IPS DF 4.7 (cell line): ENCODE results near the gene SLC25A25.
"Not testable (repeated sequence)": the region's sequence is repeated elsewhere in the genome, so short reads cannot be mapped to it uniquely, and the experiment has no call there.

Experiments
- DNase-seq: peaks from one replicate; pipeline ENCODE4 v3.0.0-alpha.2; 2013; ENCODE audit warnings: low spot score; ENCODE audit errors: extremely low read depth

Gene SLC25A25

GRCh38 chr9:128109050-128109709 lies 41.1 kb downstream of the SLC25A25 start:
- no peak for DNase-seq

- not testable (repeated sequence) for DNase-seq
Measured at GRCh38 chr9:128111726-128112125, 43.7 kb downstream of the SLC25A25 start.

- DNase-seq: no peak
Measured at GRCh38 chr9:128113526-128114325, 45.7 kb downstream of the SLC25A25 start.

GRCh38 chr9:128114326-128115186 lies 46.5 kb downstream of the SLC25A25 start:
- no peak for DNase-seq

- DNase-seq: no peak
Measured at GRCh38 chr9:128115187-128116103, 47.4 kb downstream of the SLC25A25 start.

- DNase-seq: no peak
Measured at GRCh38 chr9:128116104-128117083, 48.4 kb downstream of the SLC25A25 start.

GRCh38 chr9:128117613-128118471 lies 49.8 kb downstream of the SLC25A25 start:
- DNase-seq: no peak

- DNase-seq: no peak
Measured at GRCh38 chr9:128118472-128118857, 50.4 kb downstream of the SLC25A25 start.

GRCh38 chr9:128118971-128119665 lies 51.1 kb downstream of the SLC25A25 start:
- DNase-seq: no peak

- no peak for DNase-seq
Measured at GRCh38 chr9:128120061-128120740, 52.2 kb downstream of the SLC25A25 start.

- DNase-seq: no peak
Measured at GRCh38 chr9:128120741-128121465, 52.9 kb downstream of the SLC25A25 start.

- DNase-seq: no peak
Measured at GRCh38 chr9:128121466-128121810, 53.4 kb downstream of the SLC25A25 start.

- DNase-seq: no peak
Measured at GRCh38 chr9:128121924-128122808, 54.1 kb downstream of the SLC25A25 start.

- no peak for DNase-seq
Measured at GRCh38 chr9:128122809-128123175, 54.8 kb downstream of the SLC25A25 start.

- no peak for DNase-seq
Measured at GRCh38 chr9:128123451-128124080, 55.5 kb downstream of the SLC25A25 start.

- no peak for DNase-seq
Measured at GRCh38 chr9:128124451-128124850, 56.4 kb downstream of the SLC25A25 start.
